ENCODE measurements around the gene HUS1B.

The HUS1B gene

DNA sequence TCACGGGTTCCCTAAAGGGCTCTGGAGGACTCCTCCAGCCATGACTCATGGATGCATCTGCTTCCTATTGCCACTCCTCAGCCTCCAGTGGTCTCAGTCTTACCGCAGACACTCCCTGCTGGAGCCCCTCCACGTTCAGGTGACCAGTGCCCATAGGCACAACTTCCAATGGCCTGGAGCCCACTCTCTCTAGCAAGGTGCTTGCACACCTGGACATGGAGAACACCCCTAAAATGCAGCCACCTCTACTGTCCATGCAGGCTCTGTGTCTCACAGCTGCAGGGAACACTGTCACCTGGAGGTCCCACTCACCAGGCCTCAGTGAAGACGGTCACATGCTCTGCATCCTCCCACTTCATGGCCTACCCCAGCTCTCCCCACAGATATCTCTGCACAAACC lies 36.0 kb downstream of the HUS1B start:
- DNase-seq = no peak

DNA sequence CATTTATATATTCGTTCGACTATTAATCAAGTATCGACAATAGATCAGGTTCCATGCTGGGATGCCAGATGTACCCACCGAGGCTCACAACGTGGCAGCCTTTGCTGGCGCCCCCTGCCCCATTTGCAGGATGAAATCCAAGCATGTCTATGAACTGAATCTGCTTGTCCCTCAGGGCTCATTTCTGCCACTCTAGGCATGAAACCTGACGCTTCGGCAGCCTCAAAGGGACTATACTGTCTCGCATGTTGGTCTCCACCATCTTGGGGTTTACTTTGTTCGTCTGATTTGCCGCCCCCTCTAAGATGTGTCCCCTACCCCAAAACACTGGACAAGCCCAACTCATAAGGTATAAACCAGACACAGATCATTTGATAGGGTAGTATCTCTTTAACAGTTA lies 36.7 kb downstream of the HUS1B start:
- no peak for DNase-seq

DNA sequence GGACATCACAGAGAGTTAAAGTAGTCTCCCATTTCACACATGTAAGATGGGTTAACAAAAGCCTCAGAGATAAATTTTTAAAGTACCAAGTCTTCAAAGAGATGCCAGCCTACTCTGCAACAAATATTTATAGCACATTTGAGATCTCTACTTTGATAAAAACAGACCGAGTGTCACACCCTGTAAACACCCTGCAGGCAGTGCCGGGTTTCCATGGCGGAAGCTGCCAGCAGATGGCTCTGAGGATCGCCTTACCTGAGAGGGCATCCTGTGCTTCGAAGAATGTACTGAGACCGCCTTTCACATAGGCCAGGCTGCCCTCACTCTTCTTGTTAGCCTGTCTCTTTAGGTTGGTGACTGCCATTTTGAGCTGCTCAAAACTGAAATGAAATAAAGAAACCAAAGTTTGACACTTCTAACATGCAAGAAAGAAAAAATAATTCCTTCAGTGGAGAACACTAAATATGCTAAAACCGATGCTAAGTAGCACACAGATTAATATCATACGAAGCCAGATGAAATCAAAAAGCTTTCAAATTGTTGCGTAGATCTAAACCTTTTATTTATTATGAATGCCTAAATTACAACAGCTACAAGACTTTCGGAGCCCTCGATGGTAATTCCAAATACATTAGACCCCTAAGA lies 39.3 kb downstream of the HUS1B start:
- no peak for DNase-seq

DNA sequence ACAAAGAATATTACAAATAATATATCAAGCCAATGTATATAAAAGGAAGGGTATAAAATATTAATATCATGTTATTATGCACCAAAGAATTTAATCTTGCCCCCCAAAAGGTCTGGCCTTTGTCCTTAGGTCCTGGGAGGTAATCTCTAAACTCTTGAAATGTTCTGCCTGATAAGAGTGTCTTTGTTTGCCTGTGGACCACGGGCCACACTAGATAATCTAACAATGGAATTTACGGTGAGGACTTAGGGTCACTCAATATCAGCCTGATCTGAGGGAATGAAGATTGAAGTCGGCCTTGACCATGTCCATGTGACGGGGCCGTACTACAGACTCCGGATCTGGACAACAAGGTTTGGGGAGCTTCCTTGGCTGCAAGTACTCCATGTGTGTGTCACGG lies 42.9 kb downstream of the HUS1B start:
- no peak for DNase-seq

DNA sequence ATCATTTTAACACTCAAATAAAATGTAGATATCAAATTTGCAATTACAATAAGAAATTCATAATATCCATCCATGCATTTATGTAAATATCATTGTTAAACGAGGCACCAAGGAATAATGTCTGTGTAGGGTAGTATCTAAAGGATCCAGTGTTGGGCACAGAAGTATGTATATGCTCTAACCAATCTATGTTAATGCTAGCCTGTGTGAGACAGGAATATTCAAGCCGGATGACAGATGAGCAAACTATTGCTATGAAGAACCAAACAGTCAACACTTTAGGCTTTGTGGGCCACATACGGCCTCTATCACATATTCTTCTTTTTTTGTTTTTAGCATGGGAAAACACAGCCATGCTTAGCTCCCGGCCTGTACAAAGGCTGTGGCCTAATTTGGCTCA lies 45.0 kb downstream of the HUS1B start:
- DNase-seq = no peak

DNA sequence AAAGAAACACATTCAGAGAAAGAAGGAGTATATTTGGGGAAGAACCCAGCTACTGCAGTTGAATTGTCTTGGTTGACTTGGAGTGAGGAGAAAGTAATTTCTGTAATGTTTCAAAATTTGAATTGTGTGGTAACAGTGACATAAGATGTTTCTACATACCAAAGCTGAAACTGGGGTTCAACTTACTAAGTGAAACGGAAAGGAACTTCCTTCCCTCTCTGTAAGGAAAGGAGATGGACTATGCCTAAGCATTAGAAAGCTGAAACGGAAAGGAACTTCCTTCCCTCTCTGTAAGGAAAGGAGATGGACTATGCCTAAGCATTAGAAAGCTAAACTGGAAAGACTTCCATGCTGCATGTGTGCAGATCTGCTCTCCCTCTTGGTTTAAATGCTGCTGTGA lies 46.0 kb downstream of the HUS1B start:
- DNase-seq = no peak

DNA sequence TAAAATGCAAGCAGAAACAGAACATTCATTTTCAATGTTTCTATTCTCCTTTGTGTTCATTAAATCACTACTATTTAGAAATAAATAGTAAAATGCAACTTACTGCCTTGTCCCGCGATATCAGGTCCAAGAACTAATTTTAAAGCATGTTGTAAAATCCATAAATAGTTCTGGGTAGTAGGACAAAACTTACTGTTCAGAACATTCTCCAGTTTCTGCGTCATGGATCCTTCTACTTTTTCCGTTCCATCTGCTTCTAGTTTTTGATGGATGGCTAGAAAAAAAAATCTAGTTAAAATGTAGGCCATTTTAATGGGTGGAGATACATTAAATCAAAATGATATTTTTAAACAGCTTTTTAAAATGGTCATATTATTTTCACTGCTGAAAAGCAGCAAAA lies 47.0 kb downstream of the HUS1B start:
- no peak for DNase-seq

DNA sequence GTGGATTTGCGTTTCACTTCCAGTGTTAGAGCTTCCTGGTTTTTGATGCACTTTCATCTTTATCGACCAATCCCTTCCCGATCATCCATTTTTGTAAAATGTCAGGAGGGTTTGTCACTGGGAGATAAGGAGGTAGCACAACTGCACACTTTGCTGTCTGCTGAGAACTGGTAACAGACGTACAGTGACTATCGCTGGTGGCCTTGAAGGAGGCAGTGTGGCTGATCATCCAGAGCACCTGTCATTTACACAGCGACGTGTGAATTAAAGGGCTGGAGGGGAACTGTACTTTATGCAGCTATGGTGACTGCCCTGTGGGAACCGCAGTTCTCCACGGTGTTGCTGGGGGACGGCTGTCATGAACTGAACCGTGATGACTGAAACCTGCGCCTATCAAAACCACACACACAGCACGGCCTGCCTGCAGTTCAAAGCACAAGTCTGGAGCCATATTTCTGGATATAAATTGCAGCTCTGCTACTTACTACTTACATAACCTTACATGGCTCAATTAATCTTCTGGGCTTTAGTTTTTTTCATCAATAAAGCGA lies 50.0 kb downstream of the HUS1B start:
- DNase-seq = no peak

Measured in fibroblast of skin of right quadriceps (primary cell).